HG03571 (cell line): ENCODE results near the gene RANBP1.

Experiments
- ATAC-seq: cut with Tn5 transposase; IDR thresholded peaks from one replicate; pipeline ENCODE4 v1.9.1; 2021; ENCODE audit not compliant: unreplicated experiment

RANBP1 gene

DNA sequence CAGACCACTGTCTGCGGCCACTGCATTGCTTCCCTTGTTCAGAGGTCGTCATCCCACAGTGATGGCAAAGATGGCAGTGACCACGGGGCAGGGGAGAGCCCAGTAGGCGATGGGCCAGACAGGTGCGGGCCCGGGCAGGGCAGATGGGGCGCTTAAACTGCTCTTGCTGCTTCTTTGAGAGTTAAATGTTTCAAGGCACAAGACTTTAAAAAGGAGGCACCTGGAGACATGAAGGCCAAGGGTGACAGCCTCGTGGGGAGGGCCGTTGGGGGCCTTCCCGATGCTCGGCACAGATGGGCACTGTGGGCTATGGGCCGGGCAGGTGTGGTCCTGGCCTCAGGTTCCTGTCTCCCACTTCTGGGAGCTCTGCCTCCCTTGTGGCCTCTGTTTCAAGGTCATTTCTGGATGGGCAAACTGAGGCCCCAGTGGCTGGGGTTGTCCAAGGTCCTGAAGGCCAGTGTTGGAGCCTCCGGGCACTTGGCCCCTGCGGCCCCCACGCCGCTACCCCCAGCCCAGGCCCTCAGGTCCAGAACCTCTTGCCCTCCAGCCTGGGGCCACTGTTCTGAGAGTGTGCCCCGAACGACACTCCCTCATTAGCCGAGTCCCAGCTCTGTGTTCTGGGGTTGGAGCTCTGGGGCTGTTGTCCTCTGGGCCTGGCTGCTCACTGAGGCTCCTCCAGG, 51.9 kb downstream of the RANBP1 start:
- no peak for ATAC-seq

DNA sequence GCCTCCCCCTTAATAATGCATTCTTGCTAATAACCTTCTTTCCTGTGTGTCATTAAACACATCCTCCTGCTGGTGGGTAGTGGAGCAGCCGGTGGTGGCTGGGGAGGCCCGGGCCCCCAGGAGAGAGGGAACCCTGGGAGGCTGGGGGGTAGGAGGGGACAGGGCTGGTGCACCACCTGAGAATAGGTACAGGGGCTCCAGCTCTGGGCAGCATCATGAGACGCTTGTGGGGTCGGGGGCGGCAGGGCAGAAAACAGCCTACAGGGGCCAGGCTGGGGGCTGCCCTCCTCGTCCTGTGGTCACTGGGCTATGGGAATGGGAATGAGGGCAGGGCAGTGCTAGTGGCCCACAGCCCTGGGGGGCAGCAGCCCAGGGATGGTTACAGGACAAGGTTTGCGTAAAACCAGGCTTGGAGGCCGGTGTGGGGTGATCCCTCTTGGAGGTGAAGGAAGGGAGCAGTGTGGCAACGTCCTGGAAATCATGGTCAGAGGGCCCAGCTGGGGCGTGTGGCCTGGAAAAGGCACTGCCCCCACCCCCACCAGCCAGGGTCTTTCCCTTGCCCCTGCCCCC, 53.4 kb downstream of the RANBP1 start:
- no peak for ATAC-seq

DNA sequence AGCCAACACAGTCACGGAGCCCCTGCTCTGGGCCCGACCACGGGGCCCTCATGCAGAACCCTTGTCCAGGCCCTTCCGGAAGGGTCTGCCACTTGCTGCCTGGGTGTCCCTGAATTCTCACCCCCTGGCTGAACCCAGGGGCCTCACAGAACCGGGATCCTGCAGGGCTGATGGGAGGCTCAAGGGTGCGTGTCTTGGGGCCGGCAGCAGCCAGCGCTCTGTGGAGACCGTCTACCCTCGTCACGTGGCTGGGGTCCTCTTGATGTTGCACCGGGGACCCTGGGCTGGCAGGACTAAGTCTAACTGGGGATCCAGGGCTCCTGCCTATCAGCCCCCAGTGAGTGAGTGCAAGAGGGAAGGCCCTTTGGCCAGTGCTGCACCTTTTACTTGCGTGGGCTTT, 54.3 kb downstream of the RANBP1 start:
- ATAC-seq: no peak

DNA sequence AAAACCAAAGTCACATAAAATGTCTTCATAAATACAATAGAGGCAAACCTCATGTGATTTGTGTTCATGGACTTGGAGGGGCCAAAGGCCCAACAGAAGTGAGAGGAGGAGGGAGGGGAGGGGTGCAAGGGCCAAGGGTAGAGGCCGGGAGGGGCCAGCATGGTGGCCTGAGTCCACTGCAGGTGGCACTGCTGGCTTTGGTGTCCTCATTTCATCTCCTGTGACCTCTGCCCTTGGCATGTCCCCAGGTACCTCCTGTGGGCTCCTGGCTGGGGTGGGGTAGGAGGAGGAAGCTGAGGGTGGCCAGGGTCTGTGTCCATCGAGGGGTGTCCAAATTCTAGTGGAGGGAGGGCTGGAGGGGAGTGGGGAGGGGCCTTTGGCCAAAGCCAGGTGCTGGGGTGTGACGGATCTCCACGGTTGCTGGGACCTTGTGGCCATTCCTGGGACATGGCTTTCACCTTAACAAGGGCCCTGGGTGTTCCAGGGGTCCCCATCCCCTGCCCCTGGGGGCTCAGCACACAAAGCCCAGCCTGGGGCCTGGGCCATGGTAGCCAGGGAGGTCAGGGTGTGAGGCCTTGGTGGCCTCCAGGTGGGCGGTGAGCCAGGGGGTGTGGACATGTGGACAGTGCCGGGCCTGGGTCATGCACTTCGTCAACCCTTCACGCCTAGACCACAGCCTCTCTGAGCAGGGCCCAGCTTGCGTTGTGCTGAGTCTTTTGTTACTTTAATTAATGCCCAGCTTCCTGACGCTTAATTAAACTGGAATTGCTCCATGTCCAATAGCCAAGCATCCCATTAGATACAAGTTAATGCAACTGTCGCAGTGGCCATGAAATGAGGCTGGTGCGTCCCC, 55.6 kb downstream of the RANBP1 start:
- no peak for ATAC-seq

DNA sequence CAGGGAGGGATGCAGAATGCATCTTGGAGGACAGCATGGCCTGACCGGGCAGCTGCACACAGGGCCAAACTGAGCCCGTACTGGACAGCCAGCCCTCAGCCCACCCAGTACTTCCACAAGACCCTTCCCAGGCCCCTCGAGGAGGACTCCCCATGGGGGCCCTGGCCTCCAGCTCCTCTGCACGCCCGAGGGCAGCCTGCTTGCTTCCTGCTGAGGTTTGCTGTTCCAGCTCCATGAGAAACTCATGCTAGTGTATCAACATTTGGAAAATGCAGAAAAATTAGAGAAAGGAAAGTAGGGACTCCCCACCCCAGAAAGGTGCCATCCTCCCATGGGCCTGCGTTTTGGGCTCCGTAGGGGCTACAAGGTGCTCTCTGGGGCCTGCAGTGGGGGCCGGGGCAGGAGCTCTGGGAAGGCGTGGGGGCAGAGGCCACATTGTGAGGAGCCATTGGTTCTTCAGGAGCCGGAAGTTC, 56.3 kb downstream of the RANBP1 start:
- no peak for ATAC-seq

DNA sequence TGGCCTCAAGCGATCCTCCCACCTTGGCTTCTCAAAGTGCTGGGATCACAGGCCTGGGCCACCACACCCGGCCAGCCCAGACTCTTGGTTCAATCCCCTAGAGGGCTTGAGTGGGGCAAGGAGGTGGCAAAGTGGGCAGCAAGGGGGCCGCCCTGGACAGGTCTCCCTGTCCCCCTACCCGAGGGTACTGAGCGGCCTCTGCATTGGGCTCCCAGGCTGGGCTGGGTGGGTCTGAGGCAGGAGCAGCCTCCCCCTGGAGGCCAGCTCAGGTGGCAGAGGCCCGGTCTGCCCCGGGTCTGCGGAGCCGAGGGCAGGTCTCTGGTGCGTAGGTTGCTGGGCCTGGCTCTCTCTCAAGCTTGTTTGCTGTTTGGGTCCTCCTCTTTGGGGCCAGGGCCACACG, 57.3 kb downstream of the RANBP1 start:
- no peak for ATAC-seq

DNA sequence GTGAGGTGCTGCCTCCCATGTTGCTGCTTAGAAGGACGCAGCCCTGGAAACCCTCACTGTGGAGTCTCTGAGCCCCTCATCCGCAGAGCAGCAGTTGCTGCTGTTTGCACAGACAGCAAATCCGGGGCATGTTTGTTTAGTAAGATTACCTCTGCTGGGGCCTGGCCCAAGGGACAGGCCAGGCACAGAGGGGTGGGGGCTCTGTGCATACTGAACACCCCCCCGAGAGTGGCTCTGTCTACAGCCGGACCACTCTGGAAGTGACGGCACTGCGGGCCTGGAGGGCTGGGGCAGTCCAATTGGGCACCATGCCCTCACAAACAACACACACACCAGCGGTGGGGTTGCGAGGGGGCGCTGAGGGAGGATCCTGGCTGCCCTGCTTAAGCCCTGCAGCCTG, 57.9 kb downstream of the RANBP1 start:
- no peak for ATAC-seq

DNA sequence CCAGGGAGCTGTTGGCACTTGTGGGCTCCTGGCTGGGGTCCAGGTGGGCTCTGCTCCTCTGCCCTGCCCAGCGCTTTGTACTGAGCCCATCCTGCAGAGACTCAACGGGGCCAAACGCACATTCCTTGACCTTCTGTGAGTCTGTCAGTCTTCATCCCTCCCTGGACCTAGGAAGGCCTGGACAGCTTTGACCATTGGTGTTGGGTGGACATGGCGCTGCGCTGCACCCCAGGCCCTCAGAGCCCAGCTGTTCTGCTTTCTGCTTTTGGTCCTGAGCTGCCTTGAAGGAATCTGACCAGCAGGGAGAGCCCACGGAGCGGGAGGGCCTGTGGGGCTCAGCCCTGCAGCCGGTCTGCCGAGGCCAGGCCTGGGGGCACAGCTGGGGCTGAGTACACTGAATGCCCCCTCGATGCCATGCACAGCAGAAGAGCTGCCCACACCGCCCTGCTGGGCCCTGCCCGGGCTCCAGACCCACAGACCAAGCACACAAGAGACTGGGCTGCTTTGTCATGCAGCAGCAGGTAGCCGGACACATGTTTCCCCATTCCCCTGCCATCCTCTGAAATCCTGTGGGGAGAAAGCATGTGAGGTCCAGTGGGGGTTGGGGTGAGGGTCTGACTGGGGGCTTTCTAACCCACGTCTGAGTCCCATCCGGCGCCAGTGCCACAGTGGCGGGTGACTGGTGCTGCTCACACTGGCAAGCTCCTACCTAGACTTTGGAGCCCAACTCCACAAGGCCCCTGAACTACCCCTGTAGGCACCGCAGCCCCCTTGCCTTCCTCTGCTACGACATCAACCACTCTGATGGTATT, 59.1 kb downstream of the RANBP1 start:
- no peak for ATAC-seq

DNA sequence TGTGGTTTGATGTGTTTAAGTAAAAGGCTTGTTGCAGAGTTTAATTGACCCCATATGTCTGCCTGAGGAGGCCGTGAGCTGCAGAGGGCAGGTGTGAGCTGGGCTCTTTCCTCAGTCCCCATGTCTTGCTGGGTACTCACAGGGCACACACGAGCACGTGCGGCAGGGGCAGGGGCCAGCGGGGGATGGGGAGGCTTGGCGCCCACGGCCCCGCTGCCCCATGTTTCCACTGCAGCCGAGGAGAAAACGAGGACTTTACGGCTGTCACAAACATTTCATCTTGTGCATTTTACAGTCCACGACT, 59.6 kb downstream of the RANBP1 start:
- no peak for ATAC-seq

DNA sequence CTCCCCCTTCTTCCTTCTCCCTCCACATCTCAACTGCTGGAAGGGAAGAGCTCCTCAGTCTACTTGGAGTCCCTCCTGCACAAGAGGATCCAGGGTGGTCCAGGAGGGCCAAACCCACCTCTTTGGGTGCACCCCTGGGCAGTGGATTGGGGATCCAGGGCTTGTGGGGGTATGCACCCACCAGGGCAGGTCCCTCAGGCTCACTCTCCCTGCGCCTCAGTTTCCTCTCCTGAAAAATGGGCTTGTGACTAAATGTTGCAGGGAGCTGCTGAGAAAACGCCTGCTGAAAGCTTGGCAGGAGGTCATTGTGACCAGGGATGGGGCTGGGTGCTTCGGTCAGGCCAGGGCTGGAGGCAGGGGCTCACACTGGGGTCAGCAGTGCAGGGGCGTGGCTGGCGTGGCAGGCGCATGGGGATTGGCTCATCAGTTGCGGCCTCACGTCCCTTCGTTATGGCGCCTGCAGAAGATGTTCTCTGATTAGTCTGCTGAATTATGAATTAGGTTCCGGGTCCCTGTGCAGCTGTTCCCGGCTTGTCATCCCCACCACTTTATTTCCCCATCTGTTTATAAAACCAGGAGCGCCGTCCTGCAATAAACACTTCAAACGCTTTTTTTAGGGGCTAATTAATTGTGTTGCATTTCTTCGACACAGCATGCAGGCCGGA, 60.6 kb downstream of the RANBP1 start:
- no peak for ATAC-seq
